Progenitor cell of endocrine pancreas (in vitro differentiated cells): ENCODE results near the gene QRFP. TPM values are rescaled to one million over a fixed set of nuclear protein-coding genes. Genes with fewer than 3 reads are reported as not detected.
A peak's percentile ranks its signal among the peaks of the same experiment; 100 is the strongest.

Experiments
- DNase-seq: peaks from one replicate; pipeline ENCODE4 v3.0.0; 2021; ENCODE audit warnings: low spot score; ENCODE audit not compliant: unreplicated experiment
- H3K27ac Mint-ChIP-seq: 2 replicates; pipeline ENCODE4 v1.8.0; 2021; ENCODE audit warnings: mild to moderate bottlenecking, moderate library complexity, mixed read lengths
- H3K27me3 Mint-ChIP-seq: 2 replicates; pipeline ENCODE4 v1.8.0; 2021; ENCODE audit warnings: mixed read lengths
- H3K36me3 Mint-ChIP-seq: 2 replicates; pipeline ENCODE4 v1.8.0; 2022; ENCODE audit warnings: mixed read lengths; ENCODE audit not compliant: insufficient read depth
- H3K4me1 Mint-ChIP-seq: 2 replicates; pipeline ENCODE4 v1.8.0; 2021; ENCODE audit warnings: low read depth, mixed read lengths
- H3K4me3 Mint-ChIP-seq: 2 replicates; pipeline ENCODE4 v1.8.0; 2021; ENCODE audit warnings: low read depth, mild to moderate bottlenecking, moderate library complexity, mixed read lengths
- H3K9me3 Mint-ChIP-seq: 2 replicates; pipeline ENCODE4 v1.8.0; 2021; ENCODE audit warnings: low read depth, mixed read lengths
- total RNA-seq: library from RNA; stranded (reverse); gene quantifications from 2 replicates; pipeline ENCODE4 v1.2.1, GENCODE V29; 2021
- TF ChIP-seq, protein P1 (sequence below): fragments of 200-600 bp; sonication (generic); IDR thresholded peaks from one replicate; pipeline ENCODE4 v1.5.0; 2021; ENCODE audit warnings: antibody characterized with exemption, mild to moderate bottlenecking; ENCODE audit not compliant: unreplicated experiment

QRFP gene
- total RNA-seq, 1 donor from 2014 or later: not detected

DNA sequence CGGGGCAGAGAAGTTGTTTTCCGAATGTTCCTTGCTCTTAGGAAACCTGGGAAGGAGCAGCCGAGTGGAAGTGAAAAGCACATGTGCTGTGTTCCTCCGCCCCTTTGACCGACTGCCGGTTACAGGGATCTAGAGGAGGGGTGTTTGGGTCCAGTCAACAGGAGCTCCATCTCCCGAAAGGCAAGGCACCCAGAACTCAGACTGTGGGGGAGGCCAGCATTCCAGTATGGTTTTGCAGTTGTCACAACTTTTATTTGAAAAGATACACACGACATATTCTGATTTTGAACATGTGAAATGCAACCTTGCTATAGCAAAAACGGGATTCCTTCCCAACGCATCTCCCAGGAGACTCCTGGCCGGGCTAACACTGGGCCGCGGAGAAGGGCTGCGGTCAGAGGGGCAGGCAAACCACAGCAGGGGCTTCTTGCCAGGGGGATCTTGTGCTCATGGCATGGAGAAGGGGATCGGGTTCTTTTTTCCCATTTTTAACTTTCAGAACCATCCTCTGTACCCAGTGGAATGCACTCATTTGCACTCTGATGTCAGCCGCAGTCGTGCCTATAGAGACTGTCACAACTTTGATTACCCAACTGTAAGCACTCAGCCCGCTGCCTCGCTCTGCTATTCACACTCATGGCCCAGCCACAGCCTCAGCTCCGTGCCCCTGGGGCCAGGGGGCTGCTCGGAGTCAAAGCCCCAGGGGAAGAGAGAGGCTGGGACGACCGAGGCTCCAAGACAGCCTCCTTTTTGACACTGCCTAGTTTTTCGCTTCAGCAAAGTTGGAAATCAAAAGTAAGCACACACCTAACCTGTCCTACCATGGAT lies 3.9 kb downstream of the QRFP start:
- no peak for DNase-seq
- no peak overlapping the region for H3K4me3 Mint-ChIP-seq
- H3K4me1 Mint-ChIP-seq: no peaks in the 10 kb centered on the region
- no peaks in the 10 kb centered on the region for H3K27me3 Mint-ChIP-seq
- H3K36me3 Mint-ChIP-seq: peaks cover 2% of the 10 kb centered on the region
- H3K27ac Mint-ChIP-seq: peak overlapping the region; percentile 65
- TF ChIP-seq, protein P1, sequence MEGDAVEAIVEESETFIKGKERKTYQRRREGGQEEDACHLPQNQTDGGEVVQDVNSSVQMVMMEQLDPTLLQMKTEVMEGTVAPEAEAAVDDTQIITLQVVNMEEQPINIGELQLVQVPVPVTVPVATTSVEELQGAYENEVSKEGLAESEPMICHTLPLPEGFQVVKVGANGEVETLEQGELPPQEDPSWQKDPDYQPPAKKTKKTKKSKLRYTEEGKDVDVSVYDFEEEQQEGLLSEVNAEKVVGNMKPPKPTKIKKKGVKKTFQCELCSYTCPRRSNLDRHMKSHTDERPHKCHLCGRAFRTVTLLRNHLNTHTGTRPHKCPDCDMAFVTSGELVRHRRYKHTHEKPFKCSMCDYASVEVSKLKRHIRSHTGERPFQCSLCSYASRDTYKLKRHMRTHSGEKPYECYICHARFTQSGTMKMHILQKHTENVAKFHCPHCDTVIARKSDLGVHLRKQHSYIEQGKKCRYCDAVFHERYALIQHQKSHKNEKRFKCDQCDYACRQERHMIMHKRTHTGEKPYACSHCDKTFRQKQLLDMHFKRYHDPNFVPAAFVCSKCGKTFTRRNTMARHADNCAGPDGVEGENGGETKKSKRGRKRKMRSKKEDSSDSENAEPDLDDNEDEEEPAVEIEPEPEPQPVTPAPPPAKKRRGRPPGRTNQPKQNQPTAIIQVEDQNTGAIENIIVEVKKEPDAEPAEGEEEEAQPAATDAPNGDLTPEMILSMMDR: no peak
- H3K9me3 Mint-ChIP-seq: no peaks in the 10 kb centered on the region

DNA sequence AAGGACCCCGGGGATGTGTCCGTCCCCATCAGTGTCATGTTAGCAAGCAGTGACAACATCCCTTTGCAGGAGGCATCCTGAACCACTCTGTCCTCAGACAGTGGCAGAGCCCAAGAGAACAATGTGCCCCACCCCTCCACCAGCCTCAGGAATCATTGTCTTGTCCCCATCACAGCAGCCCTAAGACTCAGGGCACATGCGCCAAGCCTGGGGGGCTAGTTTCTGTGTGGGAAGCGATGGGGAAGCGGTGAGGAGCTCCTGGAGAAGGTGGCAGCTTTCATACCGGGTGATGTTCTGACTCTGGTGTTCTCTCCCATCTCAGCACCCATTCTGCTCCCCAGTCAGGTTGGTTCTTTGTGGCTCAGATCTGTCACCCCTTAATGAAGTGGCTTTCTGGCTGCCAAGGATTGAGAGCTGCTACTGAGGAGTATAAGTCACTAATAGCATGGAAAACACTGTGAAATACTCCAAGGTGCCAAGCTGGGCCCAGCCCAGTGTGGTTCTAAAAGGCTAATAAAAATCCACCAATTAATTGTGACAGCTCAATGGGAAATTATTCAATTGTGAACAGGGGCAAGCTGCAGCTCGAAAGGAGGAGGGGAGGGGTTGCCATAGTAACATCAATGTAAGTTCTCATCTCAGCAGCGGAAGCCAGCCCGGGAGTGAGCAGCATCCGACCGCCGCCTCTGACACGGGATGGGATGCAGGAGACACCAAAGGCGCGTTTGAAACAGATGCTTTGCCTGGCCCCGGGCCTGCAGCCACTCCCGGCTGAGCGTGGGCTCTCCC lies 4.7 kb downstream of the QRFP start:
- H3K27ac Mint-ChIP-seq: peak overlapping the region; percentile 65

DNA sequence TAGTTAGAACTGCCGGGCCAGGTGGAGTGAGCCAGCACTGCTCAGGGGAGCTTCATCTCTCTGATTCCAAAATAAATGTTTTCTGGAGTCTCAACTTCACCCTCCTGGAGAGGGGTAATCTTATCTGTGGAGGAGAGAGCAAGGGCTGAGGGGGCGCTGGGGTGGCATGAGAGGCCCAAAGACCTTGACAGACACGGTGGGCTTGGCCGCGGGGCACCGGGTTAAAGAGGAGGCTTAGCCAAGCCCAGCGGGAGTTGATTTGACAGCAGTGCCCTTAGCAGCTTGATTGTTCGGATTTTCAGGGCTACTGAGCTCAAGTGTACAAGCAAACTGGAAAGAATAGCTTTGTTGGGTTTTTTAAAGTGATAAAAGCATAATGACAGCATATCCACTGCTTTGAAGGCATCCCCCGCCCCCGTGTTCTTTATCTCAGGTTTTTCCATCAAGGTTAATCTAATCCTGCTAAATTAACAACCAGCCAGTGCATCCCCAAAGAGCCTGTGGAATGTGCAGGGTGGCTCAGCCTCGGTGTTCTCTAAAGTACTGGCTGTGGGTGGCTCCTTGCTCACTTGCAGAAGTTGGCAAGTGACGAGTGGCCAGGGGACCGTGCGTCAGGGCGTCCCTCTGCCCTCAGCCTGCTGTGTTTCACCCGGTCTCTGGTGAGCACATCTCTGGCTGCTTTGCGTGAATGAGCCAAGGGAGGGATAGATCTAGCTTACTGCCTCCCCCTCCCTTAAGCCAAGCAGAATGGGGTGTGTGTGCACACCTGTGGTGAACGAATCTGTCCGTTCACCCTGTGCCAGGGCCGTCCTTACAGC lies 5.5 kb downstream of the QRFP start:
- Mint-ChIP-seq H3K27me3 (no peaks in the 10 kb centered on the region), H3K36me3 (peaks cover 7% of the 10 kb centered on the region)
- no peak for DNase-seq

More for the DNA sequence above, 4.7 kb downstream of the QRFP start:
- peaks cover 5% of the 10 kb centered on the region for H3K36me3 Mint-ChIP-seq
- no peaks in the 10 kb centered on the region for H3K9me3 Mint-ChIP-seq
- no peak overlapping the region for H3K4me3 Mint-ChIP-seq
- TF ChIP-seq, protein P1: no peak
- DNase-seq: no peak
- H3K4me1 Mint-ChIP-seq: no peaks in the 10 kb centered on the region
- no peaks in the 10 kb centered on the region for H3K27me3 Mint-ChIP-seq

DNA sequence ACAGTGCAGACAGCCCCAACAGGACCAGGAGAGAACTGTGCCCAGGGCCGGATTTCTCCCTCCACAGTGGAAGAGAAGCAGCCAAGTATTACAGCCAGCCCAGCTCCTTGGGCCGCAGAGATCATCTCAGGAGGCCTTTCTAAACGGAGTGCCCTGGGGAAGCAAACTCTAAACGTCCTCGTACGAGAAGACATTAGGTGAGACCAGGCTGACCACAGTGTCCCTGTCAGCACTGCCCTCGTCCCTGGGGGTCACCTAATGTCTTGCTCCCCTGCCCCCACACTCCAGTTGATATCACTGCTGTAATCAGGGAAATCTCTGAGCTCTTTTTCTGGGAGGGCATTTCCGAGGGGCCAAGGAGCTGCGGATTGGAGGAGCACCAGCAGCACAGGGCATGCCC lies 6.5 kb downstream of the QRFP start:
- TF ChIP-seq, protein P1: no peak
- no peaks in the 10 kb centered on the region for H3K9me3 Mint-ChIP-seq
- no peaks in the 10 kb centered on the region for H3K4me1 Mint-ChIP-seq
- no peaks in the 10 kb centered on the region for H3K27me3 Mint-ChIP-seq
- no peak overlapping the region for H3K27ac Mint-ChIP-seq
- no peak overlapping the region for H3K4me3 Mint-ChIP-seq
- DNase-seq: no peak
- peaks cover 14% of the 10 kb centered on the region for H3K36me3 Mint-ChIP-seq

More for the DNA sequence above, 5.5 kb downstream of the QRFP start:
- no peaks in the 10 kb centered on the region for H3K9me3 Mint-ChIP-seq
- no peak overlapping the region for H3K4me3 Mint-ChIP-seq
- TF ChIP-seq, protein P1: no peak
- peak overlapping the region; percentile 37 for H3K27ac Mint-ChIP-seq
- no peaks in the 10 kb centered on the region for H3K4me1 Mint-ChIP-seq
